HG03095 (cell line): ENCODE measurements around the gene PCNT.
A peak's percentile ranks its signal among the peaks of the same experiment; 100 is the strongest.
"Not testable (repeated sequence)": the region's sequence is repeated elsewhere in the genome, so short reads cannot be mapped to it uniquely, and the experiment has no call there.

Experiments used
- ATAC-seq: cut with Tn5 transposase; IDR thresholded peaks from one replicate; pipeline ENCODE4 v1.9.1; 2021; ENCODE audit warnings: moderate library complexity; ENCODE audit not compliant: unreplicated experiment

The PCNT gene

GRCh38 chr21:46441331-46441730, 117.4 kb downstream of the PCNT start:
- no peak for ATAC-seq

- no peak for ATAC-seq
Measured at GRCh38 chr21:46441961-46442498, 118.1 kb downstream of the PCNT start.

- ATAC-seq = no peak
Measured at GRCh38 chr21:46442938-46443337, 119.0 kb downstream of the PCNT start.

- no peak for ATAC-seq
Measured at GRCh38 chr21:46443910-46444309, 120.0 kb downstream of the PCNT start.

GRCh38 chr21:46448108-46448507, 124.2 kb downstream of the PCNT start:
- ATAC-seq = no peak

GRCh38 chr21:46448855-46449254, 124.9 kb downstream of the PCNT start:
- ATAC-seq = not testable (repeated sequence)

- no peak for ATAC-seq
Measured at GRCh38 chr21:46452710-46453109, 128.8 kb downstream of the PCNT start.

GRCh38 chr21:46454142-46454541, 130.2 kb downstream of the PCNT start:
- no peak for ATAC-seq

GRCh38 chr21:46454634-46455390, 130.9 kb downstream of the PCNT start:
- ATAC-seq = no peak

GRCh38 chr21:46455575-46456385, 131.8 kb downstream of the PCNT start:
- no peak for ATAC-seq

GRCh38 chr21:46456750-46457149, 132.8 kb downstream of the PCNT start:
- no peak for ATAC-seq

GRCh38 chr21:46457801-46458314, 133.9 kb downstream of the PCNT start:
- peak; percentile 23 for ATAC-seq

GRCh38 chr21:46458315-46459023, 134.5 kb downstream of the PCNT start, which contains the start of gene DIP2A:
Gene DIP2A, plus strand, starts transcription at chr21:46458891. Its CDS starts 241 bp downstream, at chr21:46459132.
- peak; percentile 92 for ATAC-seq

GRCh38 chr21:46459024-46459355, 135.0 kb downstream of the PCNT start:
- no peak for ATAC-seq

- no peak for ATAC-seq
Measured at GRCh38 chr21:46459356-46460112, 135.6 kb downstream of the PCNT start.

GRCh38 chr21:46461909-46462308, 138.0 kb downstream of the PCNT start:
- no peak for ATAC-seq

- ATAC-seq = not testable (repeated sequence)
Measured at GRCh38 chr21:46465153-46465552, 141.2 kb downstream of the PCNT start.

GRCh38 chr21:46465651-46466050, 141.7 kb downstream of the PCNT start:
- ATAC-seq = no peak

- ATAC-seq = no peak
Measured at GRCh38 chr21:46468108-46468774, 144.3 kb downstream of the PCNT start.

GRCh38 chr21:46469275-46469674, 145.3 kb downstream of the PCNT start:
- ATAC-seq = no peak
